ENCODE results near the gene CHN2.

CHN2 gene

GRCh38 chr7:29480934-29481651 is 286.5 kb downstream of the CHN2 start:
- DNase-seq (ENCODE audit: insufficient read length, low spot score): no peak
- FAIRE-seq: no peak

GRCh38 chr7:29482056-29482455 is 287.5 kb downstream of the CHN2 start:
- FAIRE-seq: no peak
- DNase-seq (ENCODE audit: insufficient read length, low spot score): no peak

- FAIRE-seq: no peak
- no peak for DNase-seq (ENCODE audit: insufficient read length, low spot score)
Observed at GRCh38 chr7:29483219-29484104, 288.9 kb downstream of the CHN2 start.

- FAIRE-seq (no peak), DNase-seq (ENCODE audit: insufficient read length, low spot score) (no peak)
Observed at GRCh38 chr7:29484280-29484679, 289.7 kb downstream of the CHN2 start.

GRCh38 chr7:29485339-29486190 is 291.0 kb downstream of the CHN2 start:
- no peak for FAIRE-seq

GRCh38 chr7:29486191-29486700 is 291.7 kb downstream of the CHN2 start:
- no peak for FAIRE-seq
- no peak for DNase-seq (ENCODE audit: insufficient read length, low spot score)

More at GRCh38 chr7:29485339-29486190, 291.0 kb downstream of the CHN2 start:
- no peak for DNase-seq (ENCODE audit: insufficient read length, low spot score)

GRCh38 chr7:29487424-29487823 is 292.8 kb downstream of the CHN2 start:
- DNase-seq (ENCODE audit: insufficient read length, low spot score) (no peak), FAIRE-seq (no peak)

- no peak for FAIRE-seq
- DNase-seq (ENCODE audit: insufficient read length, low spot score): no peak
Observed at GRCh38 chr7:29488203-29488970, 293.8 kb downstream of the CHN2 start.

- DNase-seq (ENCODE audit: insufficient read length, low spot score) (peak; percentile 27), FAIRE-seq (no peak)
Observed at GRCh38 chr7:29488977-29489376, 294.4 kb downstream of the CHN2 start.

GRCh38 chr7:29490094-29490607 is 295.6 kb downstream of the CHN2 start:
- no peak for DNase-seq (ENCODE audit: insufficient read length, low spot score)
- no peak for FAIRE-seq

- FAIRE-seq (no peak), DNase-seq (ENCODE audit: insufficient read length, low spot score) (peak; percentile 22)
Observed at GRCh38 chr7:29494350-29494749, 299.8 kb downstream of the CHN2 start.

- DNase-seq (ENCODE audit: insufficient read length, low spot score) (no peak), FAIRE-seq (no peak)
Observed at GRCh38 chr7:29495653-29496052, 301.1 kb downstream of the CHN2 start.

- DNase-seq (ENCODE audit: insufficient read length, low spot score): no peak
- no peak for FAIRE-seq
Observed at GRCh38 chr7:29496355-29497020, 301.9 kb downstream of the CHN2 start.

- DNase-seq (ENCODE audit: insufficient read length, low spot score) (no peak), FAIRE-seq (no peak)
Observed at GRCh38 chr7:29499932-29500331, 305.4 kb downstream of the CHN2 start.

- no peak for FAIRE-seq
- no peak for DNase-seq (ENCODE audit: insufficient read length, low spot score)
Observed at GRCh38 chr7:29500719-29501118, 306.1 kb downstream of the CHN2 start.

GRCh38 chr7:29502133-29502532 is 307.6 kb downstream of the CHN2 start:
- DNase-seq (ENCODE audit: insufficient read length, low spot score): no peak

GRCh38 chr7:29505931-29506330 is 311.4 kb downstream of the CHN2 start:
- DNase-seq (ENCODE audit: insufficient read length, low spot score): no peak
- no peak for FAIRE-seq

More at GRCh38 chr7:29502133-29502532, 307.6 kb downstream of the CHN2 start:
- no peak for FAIRE-seq

GRCh38 chr7:29508608-29509007 is 314.0 kb downstream of the CHN2 start:
- FAIRE-seq (no peak), DNase-seq (ENCODE audit: insufficient read length, low spot score) (no peak)

- DNase-seq (ENCODE audit: insufficient read length, low spot score) (no peak), FAIRE-seq (no peak)
Observed at GRCh38 chr7:29510028-29510427, 315.5 kb downstream of the CHN2 start.
